Measurements from ENCODE around the gene GABBR2. TPM values are rescaled to one million over a fixed set of nuclear protein-coding genes. Genes with fewer than 3 reads are reported as not detected.

GABBR2 gene
- total and polyA plus RNA-seq, 9 of the 15 experiments (the other 6 are each of a cell fraction or from before 2014, with no cell fraction given), result 0.15 to 1.9 (median 0.32) TPM

DNA sequence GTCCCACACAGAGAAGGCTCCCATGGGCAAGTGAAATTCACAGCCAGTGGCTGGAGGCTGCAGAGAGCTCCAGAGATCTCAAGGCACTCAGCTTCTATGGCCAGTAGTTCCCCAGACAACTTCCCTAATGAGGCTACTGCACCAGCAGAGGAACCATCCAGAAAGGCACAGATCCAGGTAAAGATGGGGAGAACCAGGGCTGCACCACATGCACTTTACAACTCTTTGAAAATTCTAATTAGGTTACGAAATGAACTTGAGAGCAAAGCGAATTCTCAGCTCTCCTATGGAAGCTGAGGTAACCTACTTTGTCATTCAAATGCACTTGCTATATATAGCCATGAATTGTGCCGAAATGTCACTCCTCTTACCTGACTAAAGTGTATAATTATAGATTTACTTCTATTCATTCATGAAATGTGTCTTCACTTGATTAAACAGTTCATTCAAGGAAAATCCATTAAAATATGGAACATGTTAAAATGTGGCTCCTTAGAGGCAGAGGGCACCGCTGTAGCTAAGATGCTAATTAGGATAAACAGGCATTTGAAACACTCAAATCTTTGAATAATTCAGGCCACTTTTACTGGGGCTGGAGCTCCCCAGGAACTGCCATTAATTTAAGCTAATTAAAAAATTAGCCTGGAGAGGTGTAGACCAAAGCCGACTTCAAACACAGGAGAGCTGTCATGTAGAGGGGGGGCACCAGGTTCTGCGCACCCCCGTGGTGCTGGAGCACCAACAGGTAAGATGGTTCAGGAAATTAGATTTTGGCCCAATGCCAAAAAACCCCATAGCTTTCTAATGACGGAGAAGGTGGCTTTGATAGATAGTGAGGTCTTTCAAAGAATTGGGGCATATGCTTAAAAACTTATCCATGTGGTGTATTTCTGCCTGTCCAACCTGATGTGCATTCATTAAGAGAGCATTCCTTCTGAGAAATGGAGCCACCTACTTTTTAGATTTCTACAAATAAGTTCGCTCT, 204.1 kb downstream of the GABBR2 start (continued):
- TF ChIP-seq NR3C1 (CRISPR knock-in tag; IDR thresholded peaks at IDR 0.05) (no peak), HNRNPLL (IDR thresholded peaks at IDR 0.05; ENCODE audit: low read depth, low read length, poor library complexity, severe bottlenecking) (no peak), KLF16 (IDR thresholded peaks at IDR 0.05) (no peak), HNRNPK (IDR thresholded peaks at IDR 0.05; ENCODE audit: low read depth, low read length, poor library complexity, severe bottlenecking) (no peak), TCFL5 (CRISPR knock-in tag; conservative IDR thresholded peaks at IDR 0.05) (no peak), NCOA2 (IDR thresholded peaks at IDR 0.05; ENCODE audit: partially characterized antibody in 2 of 2) (peak in 1 of 2 experiments; percentile 50), RCOR1 (IDR thresholded peaks at IDR 0.05; ENCODE audit: borderline replicate concordance in 1 of 2, low read depth in 2 of 2, low read length in 2 of 2) (no peak), GABPB2 (CRISPR knock-in tag; conservative IDR thresholded peaks at IDR 0.05) (no peak), ZNF143 (CRISPR knock-in tag; IDR thresholded peaks at IDR 0.05) (no peak), ZNF551 (CRISPR knock-in tag; IDR thresholded peaks at IDR 0.05) (no peak), SMC3 (conservative IDR thresholded peaks at IDR 0.05; ENCODE audit: insufficient read depth, low read depth, low read length) (no peak), TCF3 (CRISPR knock-in tag; IDR thresholded peaks at IDR 0.05) (peak; percentile 50), NFIC (IDR thresholded peaks at IDR 0.05) (peak; percentile 100), TARDBP (IDR thresholded peaks at IDR 0.05) (no peak), PTRF (tag; IDR thresholded peaks at IDR 0.05) (no peak), TAF15 (IDR thresholded peaks at IDR 0.05; ENCODE audit: low read depth, low read length) (no peak)
- TF ChIP-seq, protein P1, sequence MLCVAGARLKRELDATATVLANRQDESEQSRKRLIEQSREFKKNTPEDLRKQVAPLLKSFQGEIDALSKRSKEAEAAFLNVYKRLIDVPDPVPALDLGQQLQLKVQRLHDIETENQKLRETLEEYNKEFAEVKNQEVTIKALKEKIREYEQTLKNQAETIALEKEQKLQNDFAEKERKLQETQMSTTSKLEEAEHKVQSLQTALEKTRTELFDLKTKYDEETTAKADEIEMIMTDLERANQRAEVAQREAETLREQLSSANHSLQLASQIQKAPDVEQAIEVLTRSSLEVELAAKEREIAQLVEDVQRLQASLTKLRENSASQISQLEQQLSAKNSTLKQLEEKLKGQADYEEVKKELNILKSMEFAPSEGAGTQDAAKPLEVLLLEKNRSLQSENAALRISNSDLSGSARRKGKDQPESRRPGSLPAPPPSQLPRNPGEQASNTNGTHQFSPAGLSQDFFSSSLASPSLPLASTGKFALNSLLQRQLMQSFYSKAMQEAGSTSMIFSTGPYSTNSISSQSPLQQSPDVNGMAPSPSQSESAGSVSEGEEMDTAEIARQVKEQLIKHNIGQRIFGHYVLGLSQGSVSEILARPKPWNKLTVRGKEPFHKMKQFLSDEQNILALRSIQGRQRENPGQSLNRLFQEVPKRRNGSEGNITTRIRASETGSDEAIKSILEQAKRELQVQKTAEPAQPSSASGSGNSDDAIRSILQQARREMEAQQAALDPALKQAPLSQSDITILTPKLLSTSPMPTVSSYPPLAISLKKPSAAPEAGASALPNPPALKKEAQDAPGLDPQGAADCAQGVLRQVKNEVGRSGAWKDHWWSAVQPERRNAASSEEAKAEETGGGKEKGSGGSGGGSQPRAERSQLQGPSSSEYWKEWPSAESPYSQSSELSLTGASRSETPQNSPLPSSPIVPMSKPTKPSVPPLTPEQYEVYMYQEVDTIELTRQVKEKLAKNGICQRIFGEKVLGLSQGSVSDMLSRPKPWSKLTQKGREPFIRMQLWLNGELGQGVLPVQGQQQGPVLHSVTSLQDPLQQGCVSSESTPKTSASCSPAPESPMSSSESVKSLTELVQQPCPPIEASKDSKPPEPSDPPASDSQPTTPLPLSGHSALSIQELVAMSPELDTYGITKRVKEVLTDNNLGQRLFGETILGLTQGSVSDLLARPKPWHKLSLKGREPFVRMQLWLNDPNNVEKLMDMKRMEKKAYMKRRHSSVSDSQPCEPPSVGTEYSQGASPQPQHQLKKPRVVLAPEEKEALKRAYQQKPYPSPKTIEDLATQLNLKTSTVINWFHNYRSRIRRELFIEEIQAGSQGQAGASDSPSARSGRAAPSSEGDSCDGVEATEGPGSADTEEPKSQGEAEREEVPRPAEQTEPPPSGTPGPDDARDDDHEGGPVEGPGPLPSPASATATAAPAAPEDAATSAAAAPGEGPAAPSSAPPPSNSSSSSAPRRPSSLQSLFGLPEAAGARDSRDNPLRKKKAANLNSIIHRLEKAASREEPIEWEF (CRISPR knock-in tag; IDR thresholded peaks at IDR 0.05), result no peak
- TF ChIP-seq, protein P2, sequence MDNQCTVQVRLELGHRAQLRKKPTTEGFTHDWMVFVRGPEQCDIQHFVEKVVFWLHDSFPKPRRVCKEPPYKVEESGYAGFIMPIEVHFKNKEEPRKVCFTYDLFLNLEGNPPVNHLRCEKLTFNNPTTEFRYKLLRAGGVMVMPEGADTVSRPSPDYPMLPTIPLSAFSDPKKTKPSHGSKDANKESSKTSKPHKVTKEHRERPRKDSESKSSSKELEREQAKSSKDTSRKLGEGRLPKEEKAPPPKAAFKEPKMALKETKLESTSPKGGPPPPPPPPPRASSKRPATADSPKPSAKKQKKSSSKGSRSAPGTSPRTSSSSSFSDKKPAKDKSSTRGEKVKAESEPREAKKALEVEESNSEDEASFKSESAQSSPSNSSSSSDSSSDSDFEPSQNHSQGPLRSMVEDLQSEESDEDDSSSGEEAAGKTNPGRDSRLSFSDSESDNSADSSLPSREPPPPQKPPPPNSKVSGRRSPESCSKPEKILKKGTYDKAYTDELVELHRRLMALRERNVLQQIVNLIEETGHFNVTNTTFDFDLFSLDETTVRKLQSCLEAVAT (IDR thresholded peaks at IDR 0.05), result no peak

All from K562 (cell line).